K562 (cell line): ENCODE data around the gene TNFAIP8L2. TPM values are rescaled to one million over a fixed set of nuclear protein-coding genes. Genes with fewer than 3 reads are reported as not detected.

ENCODE experiments used
- ATAC-seq: fragments of 200-7000 bp; cut with Tn5 transposase; 3 replicates; pipeline ENCODE4 v1.9.1; 2020; ENCODE audit warnings: moderate library complexity
- BruUV-seq: library from RNA; stranded (reverse); fragments of 400-500 nt; replicated peaks from 2 replicates; lab custom pipeline; 2021; lab: Mats Ljungman, UMichigan
- CTCF ChIA-PET: fragments of 300-600 bp; formaldehyde crosslinking; extraction: SDS; loops from one replicate; lab custom pipeline; 2021; ENCODE audit warnings: low intra/inter-chr PET ratio; lab: Yijun Ruan, JAX
- POLR2A ChIA-PET: fragments of 300-600, 350-650 bp; sonication (Branson Sonifier 250); formaldehyde crosslinking; extraction: SDS; loops from one replicate; lab custom pipeline; 2021; ENCODE audit warnings: antibody characterized with exemption, inconsistent platforms; lab: Yijun Ruan, JAX
- DNase-seq, 4 experiments: peaks; one replicate each; pipeline versions ENCODE4 v3.0.0 to v3.0.0-alpha.2; 2011 to 2018; ENCODE audit warnings: low spot score in 3 of 4, mixed read lengths in 3 of 4; ENCODE audit errors: extremely low read depth in 1 of 4
- FAIRE-seq: peaks from 2 replicates; lab custom pipeline; 2011; peaks lifted over from hg19 to GRCh38; lab: Jason Lieb, UNC
- H2AFZ ChIP-seq: 2 replicates; pipeline ENCODE4 v1.6.0; 2011; ENCODE audit warnings: low read depth, low read length, control low read depth, inconsistent platforms
- H3K27ac ChIP-seq: fragments of 200-600 bp; 3 replicates; pipeline ENCODE4 v1.8.0; 2011; ENCODE audit warnings: low read depth, mild to moderate bottlenecking, control low read depth, inconsistent platforms, low read length, moderate library complexity, mixed read lengths; ENCODE audit errors: extremely low read depth
- H3K27me3 ChIP-seq, 2 experiments: fragments of 300-600 bp in 1 of 2; 2 replicates in 1 of 2; 3 replicates in 1 of 2; pipeline versions ENCODE4 v1.6.0 to v1.8.0; 2011; ENCODE audit warnings: inconsistent platforms in 2 of 2, low read length in 2 of 2, mild to moderate bottlenecking in 1 of 2, mixed read lengths in 1 of 2, moderate library complexity in 1 of 2; ENCODE audit not compliant: control insufficient read depth in 2 of 2, insufficient read depth in 2 of 2
- H3K36me3 ChIP-seq: fragments of 300-600 bp; 3 replicates; pipeline ENCODE4 v1.8.0; 2011; ENCODE audit warnings: mild to moderate bottlenecking, low read length, inconsistent platforms; ENCODE audit not compliant: control insufficient read depth, insufficient read depth
- H3K4me1 ChIP-seq, 2 experiments: fragments of 200-600 bp in 1 of 2; replicated peaks in 1 of 2; 2 replicates in 1 of 2; 3 replicates in 1 of 2; pipeline versions ENCODE4 v1.5.1 to v1.8.0; 2011; ENCODE audit warnings: inconsistent platforms in 2 of 2, low read length in 2 of 2, mild to moderate bottlenecking in 1 of 2, mixed read lengths in 1 of 2, moderate library complexity in 1 of 2; ENCODE audit not compliant: control insufficient read depth in 2 of 2, insufficient read depth in 2 of 2
- H3K4me2 ChIP-seq: 2 replicates; pipeline ENCODE4 v1.6.1; 2011; ENCODE audit warnings: low read length, control low read depth, inconsistent platforms, mixed read lengths; ENCODE audit not compliant: insufficient read depth
- H3K4me3 ChIP-seq: fragments of 200-600 bp; sonication (generic), shearing (Covaris generic); 2 replicates; pipeline ENCODE4 v1.5.1; 2016; ENCODE audit warnings: control low read depth, inconsistent platforms
- H3K79me2 ChIP-seq: fragments of 200-600 bp; 3 replicates; pipeline ENCODE4 v1.8.0; 2011; ENCODE audit warnings: low read length, inconsistent platforms; ENCODE audit not compliant: control insufficient read depth, insufficient read depth
- H3K9ac ChIP-seq, 2 experiments: 2 replicates each; pipeline versions ENCODE4 v1.6.0 to v1.6.1; 2011; ENCODE audit warnings: low read depth in 2 of 2, low read length in 2 of 2, control low read depth in 1 of 2, inconsistent platforms in 1 of 2, mild to moderate bottlenecking in 1 of 2, mixed read lengths in 1 of 2; ENCODE audit not compliant: insufficient read depth in 1 of 2
- H3K9me1 ChIP-seq: one replicate; pipeline ENCODE4 v1.6.0; 2011; ENCODE audit warnings: inconsistent platforms, mild to moderate bottlenecking, low read length, moderate library complexity; ENCODE audit not compliant: control insufficient read depth, insufficient read depth
- H3K9me3 ChIP-seq: replicated peaks from 2 replicates; pipeline ENCODE4 v1.5.1; 2011; ENCODE audit warnings: low read depth, low read length, inconsistent platforms; ENCODE audit not compliant: control insufficient read depth, insufficient read depth
- H4K20me1 ChIP-seq: replicated peaks from 2 replicates; pipeline ENCODE4 v1.6.1; 2011; ENCODE audit warnings: low read length, inconsistent platforms, mixed read lengths; ENCODE audit not compliant: control insufficient read depth, insufficient read depth
- BCOR ChIP-seq: fragments of 450-650 bp; IDR thresholded peaks from 2 replicates; pipeline ENCODE4 v1.6.1; 2016
- ETV1 ChIP-seq: fragments of 450-650 bp; conservative IDR thresholded peaks from 2 replicates; pipeline ENCODE4 v1.6.1; 2016; ENCODE audit warnings: missing genetic modification characterization, control low read depth, low read depth, missing compliant biosample characterization
- GABPA ChIP-seq: fragments of 200-800 bp; sonication (Bioruptor generic); conservative IDR thresholded peaks from 2 replicates; pipeline ENCODE4 v1.6.1; 2016; ENCODE audit warnings: low read depth, missing genetic modification characterization, missing compliant biosample characterization
- LARP7 ChIP-seq: fragments of 450-650 bp; IDR thresholded peaks from 2 replicates; pipeline ENCODE4 v1.6.1; 2016
- NFE2L1 ChIP-seq: fragments of 450-650 bp; IDR thresholded peaks from 2 replicates; pipeline ENCODE4 v1.6.1; 2016; ENCODE audit warnings: missing genetic modification characterization, low read depth, mild to moderate bottlenecking, missing compliant biosample characterization, moderate library complexity, borderline replicate concordance
- NRF1 ChIP-seq, 2 experiments: fragments of 450-650 bp; IDR thresholded peaks in 1 of 2; conservative IDR thresholded peaks in 1 of 2; 2 replicates each; pipeline ENCODE4 v1.6.1; 2014; ENCODE audit warnings: mild to moderate bottlenecking in 2 of 2
- POLR3G ChIP-seq: IDR thresholded peaks from 2 replicates; pipeline ENCODE4 v1.6.1; 2011; ENCODE audit not compliant: insufficient read length, insufficient replicate concordance; ENCODE audit errors: extremely low read depth
- TCFL5 ChIP-seq: fragments of 250-450 bp; sonication (Bioruptor Pico); conservative IDR thresholded peaks from 2 replicates; pipeline ENCODE4 v1.6.1; 2021; ENCODE audit warnings: mild to moderate bottlenecking, moderate library complexity, matching md5 sums
- U2AF2 ChIP-seq: fragments of 200-400 bp; formaldehyde crosslinking; optimal IDR thresholded peaks from 2 replicates; pipeline ENCODE3; 2017; ENCODE audit warnings: low read depth, mild to moderate bottlenecking, low read length
- ZNF444 ChIP-seq: fragments of 250-450 bp; sonication (Bioruptor Pico); IDR thresholded peaks from 2 replicates; pipeline ENCODE4 v1.4.0; 2020; ENCODE audit warnings: mild to moderate bottlenecking, moderate library complexity
- WGBS: fragments of 100-300 bp; shearing (Covaris generic); methylation state at CpG from one replicate; pipeline ENCODE4 v1.1.6; 2016; ENCODE audit warnings: low coverage, mixed read lengths; ENCODE audit not compliant: insufficient coverage; ENCODE audit errors: missing lambda C conversion rate; 5-methylcytosine and 5-hydroxymethylcytosine counted together
- in situ Hi-C: fragments of 300-500 bp; cut with MboI; formaldehyde crosslinking; loops from 4 replicates; pipeline ENCODE4 v1.15.0; 2018; ENCODE audit warnings: inconsistent platforms, mixed read lengths
- intact Hi-C: fragments of 100-400 bp; cut with micrococcal nuclease; formaldehyde crosslinking; loops from 2 replicates; pipeline ENCODE4 v1.14.2; 2022
- polyA plus RNA-seq, 8 experiments: library from polyadenylated mRNA; depleted of rRNA in 4 of 8; stranded (reverse) in 5 of 8; unstranded in 3 of 8; fragments of >200 nt; fragmentation: Nextera tagmentation in 2 of 8; fragmentation: Illumina TruSeq in 1 of 8; extraction: Ambion mirVana in 2 of 8; extraction: Trizol in 1 of 8; gene quantifications; 2 replicates each; pipeline versions ENCODE4 v1.2.1 to v1.2.3, GENCODE V29; 2011 to 2014; ENCODE audit warnings: inconsistent platforms in 1 of 8, missing spikeins in 1 of 8
- total RNA-seq, 7 experiments: library from RNA; depleted of rRNA in 6 of 7; stranded (reverse); fragments of >200 nt in 6 of 7; fragmentation: Illumina TruSeq in 2 of 7; extraction: Trizol in 2 of 7; gene quantifications; 2 replicates each; pipeline versions ENCODE4 v1.2.1 to v1.2.3, GENCODE V29; 2011 to 2021; ENCODE audit warnings: low replicate concordance in 1 of 7
- TF ChIP-seq, protein P1 (sequence below): IDR thresholded peaks from 2 replicates; pipeline ENCODE4 v1.6.1; 2012; ENCODE audit warnings: low read depth, low read length, improper control_type of control experiment, borderline replicate concordance
- TF ChIP-seq, protein P2 (sequence below): fragments of 450-650 bp; conservative IDR thresholded peaks from 2 replicates; pipeline ENCODE4 v1.6.1; 2016; ENCODE audit warnings: missing genetic modification characterization, low read depth, mild to moderate bottlenecking, missing compliant biosample characterization, moderate library complexity
- TF ChIP-seq, protein P3 (sequence below): fragments of 450-650 bp; formaldehyde crosslinking; IDR thresholded peaks from 2 replicates; pipeline ENCODE4 v1.4.0; 2020; ENCODE audit warnings: mild to moderate bottlenecking
- TF ChIP-seq, protein P4 (sequence below): fragments of 250-450 bp; sonication (Bioruptor Pico); IDR thresholded peaks from 2 replicates; pipeline ENCODE4 v1.8.0; 2021; ENCODE audit warnings: mild to moderate bottlenecking, moderate library complexity

The TNFAIP8L2 gene
- total and polyA plus RNA-seq, 9 of the 15 experiments (the other 6 are each of a cell fraction or from before 2014, with no cell fraction given) = 0.05 to 1.7 (median 0.52) TPM

DNA sequence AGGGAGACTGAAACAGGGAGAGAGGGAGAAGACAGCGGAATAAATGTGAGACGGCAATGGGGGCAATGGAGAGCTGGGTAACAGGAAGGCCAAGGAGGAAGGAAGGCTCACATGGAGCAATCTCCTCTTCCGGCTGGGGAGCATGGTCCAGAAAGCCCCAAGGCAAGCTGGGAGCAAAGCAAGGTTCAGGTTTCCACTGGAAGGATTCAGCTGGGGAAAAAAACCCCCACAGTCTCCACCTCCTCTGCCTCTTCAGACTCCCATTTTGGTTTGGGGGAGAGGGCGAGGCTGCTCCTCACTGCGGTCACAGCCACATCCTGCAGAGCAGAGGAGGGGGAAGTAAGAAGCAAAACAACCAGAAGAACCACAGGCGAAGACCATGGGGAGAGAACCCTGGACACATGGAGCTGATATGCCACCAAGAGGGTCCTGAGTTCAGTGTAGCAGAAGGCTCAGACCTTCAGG is 650 bp downstream of the TNFAIP8L2 start (continued):
- TF ChIP-seq U2AF2 (no peak), GABPA (tag) (peak; percentile 37; the same call in 1 of the 2 replicates), ZNF444 (CRISPR knock-in tag) (peak; percentile 76; the same call in 1 of the 2 replicates), ETV1 (peak; percentile 59)
- TF ChIP-seq, protein P1, sequence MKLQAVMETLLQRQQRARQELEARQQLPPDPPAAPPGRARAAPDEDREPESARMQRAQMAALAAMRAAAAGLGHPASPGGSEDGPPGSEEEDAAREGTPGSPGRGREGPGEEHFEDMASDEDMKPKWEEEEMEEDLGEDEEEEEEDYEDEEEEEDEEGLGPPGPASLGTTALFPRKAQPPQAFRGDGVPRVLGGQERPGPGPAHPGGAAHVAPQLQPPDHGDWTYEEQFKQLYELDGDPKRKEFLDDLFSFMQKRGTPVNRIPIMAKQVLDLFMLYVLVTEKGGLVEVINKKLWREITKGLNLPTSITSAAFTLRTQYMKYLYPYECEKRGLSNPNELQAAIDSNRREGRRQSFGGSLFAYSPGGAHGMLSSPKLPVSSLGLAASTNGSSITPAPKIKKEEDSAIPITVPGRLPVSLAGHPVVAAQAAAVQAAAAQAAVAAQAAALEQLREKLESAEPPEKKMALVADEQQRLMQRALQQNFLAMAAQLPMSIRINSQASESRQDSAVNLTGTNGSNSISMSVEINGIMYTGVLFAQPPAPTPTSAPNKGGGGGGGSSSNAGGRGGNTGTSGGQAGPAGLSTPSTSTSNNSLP = no peak

DNA sequence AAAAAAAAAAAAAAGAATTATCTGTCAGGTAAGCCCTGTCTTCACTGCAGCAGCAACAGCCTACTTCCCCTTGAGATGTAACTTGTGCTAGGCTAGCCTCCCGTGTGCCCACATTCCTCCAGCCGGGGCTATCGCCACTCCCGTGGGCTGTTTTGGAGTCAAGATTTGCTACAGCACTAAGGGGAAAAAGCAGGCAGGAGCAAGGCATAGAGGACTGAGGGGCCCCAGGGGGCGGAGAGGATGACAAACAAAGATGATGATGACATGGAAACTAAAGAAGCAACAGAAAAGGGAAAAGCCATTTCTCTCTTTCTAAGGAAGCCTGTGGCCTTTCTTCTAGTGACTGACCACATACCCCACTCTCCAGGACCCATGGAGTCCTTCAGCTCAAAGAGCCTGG is 1.9 kb downstream of the TNFAIP8L2 start:
- in situ Hi-C loops = loop anchor here (5.0 kb wide), 2 partner anchors 66 to 141 kb away; no protein-coding TSS in a partner anchor
- H3K4me3 ChIP-seq = no peak overlapping the region
- TF ChIP-seq, protein P2, sequence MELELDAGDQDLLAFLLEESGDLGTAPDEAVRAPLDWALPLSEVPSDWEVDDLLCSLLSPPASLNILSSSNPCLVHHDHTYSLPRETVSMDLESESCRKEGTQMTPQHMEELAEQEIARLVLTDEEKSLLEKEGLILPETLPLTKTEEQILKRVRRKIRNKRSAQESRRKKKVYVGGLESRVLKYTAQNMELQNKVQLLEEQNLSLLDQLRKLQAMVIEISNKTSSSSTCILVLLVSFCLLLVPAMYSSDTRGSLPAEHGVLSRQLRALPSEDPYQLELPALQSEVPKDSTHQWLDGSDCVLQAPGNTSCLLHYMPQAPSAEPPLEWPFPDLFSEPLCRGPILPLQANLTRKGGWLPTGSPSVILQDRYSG = no peak
- TF ChIP-seq POLR3G (no peak), NRF1 (conservative IDR thresholded peaks at IDR 0.05 in 1 of 2, IDR thresholded peaks at IDR 0.05 in 1 of 2) (no peak), TCFL5 (CRISPR knock-in tag) (no peak), LARP7 (no peak), BCOR (no peak), NFE2L1 (tag) (no peak)
- TF ChIP-seq, protein P3, sequence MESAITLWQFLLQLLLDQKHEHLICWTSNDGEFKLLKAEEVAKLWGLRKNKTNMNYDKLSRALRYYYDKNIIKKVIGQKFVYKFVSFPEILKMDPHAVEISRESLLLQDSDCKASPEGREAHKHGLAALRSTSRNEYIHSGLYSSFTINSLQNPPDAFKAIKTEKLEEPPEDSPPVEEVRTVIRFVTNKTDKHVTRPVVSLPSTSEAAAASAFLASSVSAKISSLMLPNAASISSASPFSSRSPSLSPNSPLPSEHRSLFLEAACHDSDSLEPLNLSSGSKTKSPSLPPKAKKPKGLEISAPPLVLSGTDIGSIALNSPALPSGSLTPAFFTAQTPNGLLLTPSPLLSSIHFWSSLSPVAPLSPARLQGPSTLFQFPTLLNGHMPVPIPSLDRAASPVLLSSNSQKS (CRISPR knock-in tag) = no peak
- TF ChIP-seq, protein P4, sequence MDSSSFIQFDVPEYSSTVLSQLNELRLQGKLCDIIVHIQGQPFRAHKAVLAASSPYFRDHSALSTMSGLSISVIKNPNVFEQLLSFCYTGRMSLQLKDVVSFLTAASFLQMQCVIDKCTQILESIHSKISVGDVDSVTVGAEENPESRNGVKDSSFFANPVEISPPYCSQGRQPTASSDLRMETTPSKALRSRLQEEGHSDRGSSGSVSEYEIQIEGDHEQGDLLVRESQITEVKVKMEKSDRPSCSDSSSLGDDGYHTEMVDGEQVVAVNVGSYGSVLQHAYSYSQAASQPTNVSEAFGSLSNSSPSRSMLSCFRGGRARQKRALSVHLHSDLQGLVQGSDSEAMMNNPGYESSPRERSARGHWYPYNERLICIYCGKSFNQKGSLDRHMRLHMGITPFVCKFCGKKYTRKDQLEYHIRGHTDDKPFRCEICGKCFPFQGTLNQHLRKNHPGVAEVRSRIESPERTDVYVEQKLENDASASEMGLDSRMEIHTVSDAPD (CRISPR knock-in tag) = no peak

More for the DNA sequence above, 1.9 kb downstream of the TNFAIP8L2 start:
- peaks cover 27% of the 10 kb centered on the region; the same call in 2 of the 3 replicates for H3K36me3 ChIP-seq
- no TSS peak for BruUV-seq
- POLR2A ChIA-PET = interaction anchor here (0.5 to 1.7 kb wide), 2 partner anchors 10 to 134 kb away, joined by 4 to 5 read pairs; no protein-coding TSS in a partner anchor
- H3K9me3 ChIP-seq = no peaks in the 10 kb centered on the region; the same call in 1 of the 2 replicates
- H4K20me1 ChIP-seq = no peaks in the 10 kb centered on the region; the same call in 1 of the 2 replicates
- DNase-seq (no peak), ATAC-seq (no peak), FAIRE-seq (no peak)
- no peak overlapping the region for H3K27ac ChIP-seq
- H3K79me2 ChIP-seq = no peaks in the 10 kb centered on the region
- H3K4me2 ChIP-seq = no peak overlapping the region
- H3K4me1 ChIP-seq = peaks cover 8 to 14% of the 10 kb centered on the region in 2 experiments; a peak in 4 of 5 replicates
- 0 out of 4 replicates have a peak overlapping the region, but pooled peaks of 1 of the 2 experiments have one; percentile 38 for H3K9ac ChIP-seq
- WGBS = 72% methylated on average over 5 of the region's 5 CpGs
- H3K9me1 ChIP-seq = no peaks in the 10 kb centered on the region
- intact Hi-C loops = no loop called here
- no peak overlapping the region for H2AFZ ChIP-seq
- CTCF ChIA-PET = interaction anchor here (0.6 kb wide), 1 partner anchor 63 kb away, joined by 3 read pairs; no protein-coding TSS in a partner anchor
- H3K27me3 ChIP-seq = no peaks in the 10 kb centered on the region
